CD4-positive, alpha-beta memory T cell (primary cell): ENCODE measurements around the gene IL21. TPM values are rescaled to one million over a fixed set of nuclear protein-coding genes. Genes with fewer than 3 reads are reported as not detected.

Source experiments
- CTCF ChIA-PET: fragments of 350-600 bp; sonication (Branson Sonifier 250); formaldehyde crosslinking; loops from one replicate; lab custom pipeline; 2021; ENCODE audit warnings: inconsistent platforms; ENCODE audit not compliant: partially characterized antibody; lab: Charles Lee
- POLR2A ChIA-PET: fragments of 350-600 bp; sonication (Branson Sonifier 250); formaldehyde crosslinking; loops from one replicate; lab custom pipeline; 2021; ENCODE audit not compliant: partially characterized antibody; lab: Charles Lee
- DNase-seq, 5 donors: peaks; one replicate each; pipeline versions ENCODE4 v3.0.0 to v3.0.0-alpha.2; 2020 to 2022; ENCODE audit warnings: mixed read lengths in 1 of 5
- H3K27ac ChIP-seq: one replicate; pipeline ENCODE4 v1.7.0; 2013; ENCODE audit warnings: low read depth, low read length
- H3K27me3 ChIP-seq: 2 replicates; pipeline ENCODE4 v1.7.0; 2013; ENCODE audit warnings: mild to moderate bottlenecking, low read length, moderate library complexity; ENCODE audit not compliant: insufficient read depth
- H3K36me3 ChIP-seq: 2 replicates; pipeline ENCODE4 v1.7.0; 2013; ENCODE audit warnings: mild to moderate bottlenecking, low read length, moderate library complexity; ENCODE audit not compliant: insufficient read depth
- H3K4me1 ChIP-seq: 2 replicates; pipeline ENCODE4 v1.7.0; 2013; ENCODE audit warnings: mild to moderate bottlenecking, low read length, moderate library complexity; ENCODE audit not compliant: insufficient read depth
- H3K4me3 ChIP-seq, 2 donors: one replicate each; pipeline ENCODE4 v1.7.0; 2013; ENCODE audit warnings: low read length in 2 of 2, mild to moderate bottlenecking in 1 of 2
- H3K9me3 ChIP-seq, 2 donors: one replicate each; pipeline ENCODE4 v1.7.0; 2013; ENCODE audit warnings: low read length in 2 of 2, control low read depth in 1 of 2; ENCODE audit not compliant: control insufficient read depth in 1 of 2
- H3K27ac Mint-ChIP-seq, 7 donors: one replicate each; pipeline ENCODE4 v1.8.0; 2020 to 2021; ENCODE audit warnings: mixed read lengths in 7 of 7, mild to moderate bottlenecking in 6 of 7, inconsistent platforms in 3 of 7, moderate library complexity in 3 of 7
- H3K27me3 Mint-ChIP-seq, 2 donors: one replicate each; pipeline ENCODE4 v1.8.0; 2020 to 2021; ENCODE audit warnings: mixed read lengths in 2 of 2
- H3K36me3 Mint-ChIP-seq, 2 donors: one replicate each; pipeline ENCODE4 v1.8.0; 2020 to 2021; ENCODE audit warnings: mixed read lengths in 2 of 2, inconsistent platforms in 1 of 2, mild to moderate bottlenecking in 1 of 2
- H3K4me1 Mint-ChIP-seq, 4 donors: one replicate each; pipeline ENCODE4 v1.8.0; 2020 to 2021; ENCODE audit warnings: mixed read lengths in 4 of 4, mild to moderate bottlenecking in 1 of 4
- H3K4me3 Mint-ChIP-seq, 8 donors: one replicate each; pipeline ENCODE4 v1.8.0; 2020 to 2021; ENCODE audit warnings: mixed read lengths in 8 of 8, mild to moderate bottlenecking in 7 of 8, moderate library complexity in 6 of 8, inconsistent platforms in 3 of 8
- H3K9me3 Mint-ChIP-seq, 8 donors: one replicate each; pipeline ENCODE4 v1.8.0; 2020 to 2021; ENCODE audit warnings: mixed read lengths in 8 of 8, mild to moderate bottlenecking in 5 of 8, inconsistent platforms in 3 of 8, moderate library complexity in 1 of 8
- intact Hi-C: fragments of 100-400 bp; cut with micrococcal nuclease; formaldehyde crosslinking; loops from one replicate; pipeline ENCODE4 v1.15.1; 2023
- polyA plus RNA-seq, 2 donors: library from polyadenylated mRNA; unstranded; fragments of 300-500 nt; fragmentation: Illumina TruSeq; gene quantifications; one replicate each; pipeline ENCODE4 v1.2.3, GENCODE V29; 2021
- total RNA-seq, 2 experiments: library from RNA; stranded (reverse); gene quantifications; one replicate each; pipeline ENCODE4 v1.2.3, GENCODE V29; 2021

IL21 gene
- total and polyA plus RNA-seq, 4 experiments from 2014 or later: 0.10 to 0.28 TPM; not detected in 2

DNA sequence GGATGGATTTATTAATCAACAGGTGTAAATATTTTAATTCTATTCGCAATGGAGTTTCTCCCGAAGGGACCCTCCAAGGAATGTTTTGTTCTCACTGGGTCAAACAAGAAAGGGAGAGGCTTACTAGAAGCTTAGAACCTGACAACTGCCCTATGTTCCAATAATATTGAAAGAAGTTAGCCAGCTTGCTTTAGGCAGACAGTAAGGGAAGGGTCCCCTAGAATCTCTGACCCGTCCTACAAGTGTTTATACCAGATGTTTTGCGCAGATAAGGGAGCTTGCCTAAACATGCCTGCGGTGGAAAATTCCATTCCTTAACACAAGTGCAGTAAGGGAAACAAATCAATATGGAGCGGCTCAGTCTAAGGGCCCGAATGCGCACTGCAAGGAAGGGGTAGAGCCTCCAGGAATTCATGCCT, 17.7 kb downstream of the IL21 start:
- Mint-ChIP-seq H3K27me3 (peaks cover 0 to 9% of the 10 kb centered on the region in 2 donors), H3K36me3 (no peaks in the 10 kb centered on the region), H3K9me3 (no peaks in the 10 kb centered on the region), H3K27ac (no peak overlapping the region), H3K4me3 (no peak overlapping the region), H3K4me1 (peaks cover 0 to 5% (median 2%) of the 10 kb centered on the region in 4 donors)
- Histone ChIP-seq H3K27ac (no peak overlapping the region), H3K4me3 (no peak overlapping the region), H3K4me1 (no peaks in the 10 kb centered on the region), H3K36me3 (no peaks in the 10 kb centered on the region), H3K27me3 (no peaks in the 10 kb centered on the region), H3K9me3 (no peaks in the 10 kb centered on the region)
- ChIA-PET POLR2A (no interaction called here), CTCF (interaction anchor here (0.9 to 4.3 kb wide), 13 partner anchors 8 to 327 kb away, joined by 3 to 42 read pairs (median 5); no protein-coding TSS in a partner anchor)
- intact Hi-C loops: loop anchor here (5.0 kb wide), 2 partner anchors 49 to 319 kb away; partner anchors contain the start of gene NUDT6
- no peak for DNase-seq

GRCh38 chr4:122602277-122603142, 18.4 kb downstream of the IL21 start:
- peak in 3 of 5 donors; percentile 24 to 30 (median 28) for DNase-seq
- no peak overlapping the region for H3K27ac Mint-ChIP-seq
- peak overlapping the region in 1 of 8 donors; percentile 0 for H3K4me3 Mint-ChIP-seq

DNA sequence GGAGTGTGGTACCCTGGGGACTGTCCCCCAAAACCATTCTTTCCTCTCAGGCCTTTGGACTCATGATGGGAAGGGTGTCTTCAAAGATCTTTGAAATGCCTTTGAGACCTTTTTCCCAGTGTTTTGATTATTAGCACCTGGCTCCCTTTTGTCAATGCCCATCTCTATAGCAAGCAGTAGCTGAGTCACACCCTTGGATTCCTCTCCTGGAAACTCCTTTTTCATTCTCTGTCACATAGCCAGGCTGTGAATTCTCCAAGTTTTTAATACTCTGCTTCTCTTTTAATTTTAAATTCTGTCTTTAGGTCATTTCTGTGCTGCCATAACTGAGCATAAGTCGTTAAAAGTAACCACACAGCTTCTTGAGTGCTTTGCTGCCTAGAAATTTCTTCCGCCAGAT, 29.7 kb downstream of the IL21 start:
- H3K4me1 Mint-ChIP-seq: peaks cover 0 to 4% (median 0%) of the 10 kb centered on the region in 4 donors
- no peak overlapping the region for H3K4me3 Mint-ChIP-seq
- H3K27me3 ChIP-seq: no peaks in the 10 kb centered on the region
- no peak overlapping the region for H3K27ac ChIP-seq
- ChIA-PET CTCF (no interaction called here), POLR2A (no interaction called here)
- intact Hi-C loops: no loop called here
- no peaks in the 10 kb centered on the region for H3K9me3 ChIP-seq
- H3K4me1 ChIP-seq: no peaks in the 10 kb centered on the region
- no peak overlapping the region for H3K27ac Mint-ChIP-seq
- H3K27me3 Mint-ChIP-seq: no peaks in the 10 kb centered on the region
- no peaks in the 10 kb centered on the region for H3K36me3 ChIP-seq
- no peak overlapping the region for H3K4me3 ChIP-seq
- no peaks in the 10 kb centered on the region for H3K36me3 Mint-ChIP-seq
- no peak for DNase-seq
- H3K9me3 Mint-ChIP-seq: peaks cover 0 to 2% (median 0%) of the 10 kb centered on the region in 8 donors

More at GRCh38 chr4:122602277-122603142, 18.4 kb downstream of the IL21 start:
- peaks cover 0 to 9% of the 10 kb centered on the region in 2 donors for H3K27me3 Mint-ChIP-seq
- H3K36me3 Mint-ChIP-seq: no peaks in the 10 kb centered on the region
- Histone ChIP-seq H3K9me3 (no peaks in the 10 kb centered on the region), H3K4me1 (no peaks in the 10 kb centered on the region), H3K36me3 (no peaks in the 10 kb centered on the region), H3K27me3 (no peaks in the 10 kb centered on the region), H3K4me3 (no peak overlapping the region), H3K27ac (no peak overlapping the region)
- CTCF ChIA-PET: interaction anchor here (0.9 to 4.3 kb wide), 12 partner anchors 9 to 328 kb away, joined by 3 to 42 read pairs (median 8); partner anchors contain the start of gene BBS12
- H3K4me1 Mint-ChIP-seq: peaks cover 0 to 5% (median 2%) of the 10 kb centered on the region in 4 donors
- no peaks in the 10 kb centered on the region for H3K9me3 Mint-ChIP-seq
- POLR2A ChIA-PET: interaction anchor here (1.2 kb wide), 1 partner anchor 49 kb away, joined by 3 read pairs; no protein-coding TSS in a partner anchor
- intact Hi-C loops: loop anchor here (1.0 to 5.0 kb wide), 3 partner anchors 50 to 320 kb away; partner anchors contain the start of gene NUDT6

GRCh38 chr4:122588453-122589238, 32.2 kb downstream of the IL21 start:
- intact Hi-C loops: no loop called here
- POLR2A ChIA-PET: no interaction called here
- Histone ChIP-seq H3K27ac (no peak overlapping the region), H3K4me3 (no peak overlapping the region), H3K27me3 (no peaks in the 10 kb centered on the region), H3K9me3 (no peaks in the 10 kb centered on the region), H3K4me1 (peaks cover 18% of the 10 kb centered on the region), H3K36me3 (no peaks in the 10 kb centered on the region)
- DNase-seq: no peak
- H3K27me3 Mint-ChIP-seq: no peaks in the 10 kb centered on the region
- CTCF ChIA-PET: interaction anchor here (1.8 kb wide), 1 partner anchor 10 kb away, joined by 8 read pairs; no protein-coding TSS in a partner anchor
- H3K4me1 Mint-ChIP-seq: peaks cover 10 to 23% (median 14%) of the 10 kb centered on the region in 4 donors
- H3K27ac Mint-ChIP-seq: no peak overlapping the region
- no peaks in the 10 kb centered on the region for H3K36me3 Mint-ChIP-seq
- peaks cover 0 to 2% (median 0%) of the 10 kb centered on the region in 8 donors for H3K9me3 Mint-ChIP-seq
- no peak overlapping the region for H3K4me3 Mint-ChIP-seq

DNA sequence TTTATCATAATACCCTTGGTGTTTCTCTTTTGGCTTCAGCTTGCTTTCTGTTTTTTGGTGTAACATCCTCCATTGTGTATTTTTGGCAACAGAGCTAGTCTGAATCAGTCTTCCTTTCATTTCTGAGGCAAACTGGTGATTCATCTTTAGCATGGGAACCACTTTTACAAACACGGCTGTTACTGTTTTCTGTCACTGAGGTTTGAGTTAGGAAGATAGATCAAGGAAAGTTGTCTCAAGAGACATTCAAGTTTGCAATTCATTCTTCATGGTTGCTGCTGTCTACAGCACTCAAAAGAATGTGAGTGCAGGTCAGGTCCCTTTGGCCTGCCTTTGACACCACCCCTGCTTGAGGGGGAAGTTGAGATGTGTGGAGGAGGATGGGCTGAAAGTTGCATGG, 36.3 kb downstream of the IL21 start:
- peak overlapping the region in 4 of 8 donors; percentile 18 to 48 (median 30) for H3K4me3 Mint-ChIP-seq

GRCh38 chr4:122583906-122584305, 37.0 kb downstream of the IL21 start:
- DNase-seq: no peak
- intact Hi-C loops: no loop called here
- H3K9me3 Mint-ChIP-seq: no peaks in the 10 kb centered on the region
- Histone ChIP-seq H3K4me3 (no peak overlapping the region), H3K27me3 (no peaks in the 10 kb centered on the region), H3K9me3 (no peaks in the 10 kb centered on the region), H3K4me1 (peaks cover 32% of the 10 kb centered on the region), H3K27ac (no peak overlapping the region), H3K36me3 (no peaks in the 10 kb centered on the region)
- peak overlapping the region in 3 of 7 donors; percentile 25 to 89 (median 77) for H3K27ac Mint-ChIP-seq
- no peak overlapping the region for H3K4me3 Mint-ChIP-seq
- ChIA-PET CTCF (interaction anchor here (0.7 to 1.2 kb wide), 2 partner anchors 19 to 741 kb away, joined by 3 read pairs; no protein-coding TSS in a partner anchor), POLR2A (no interaction called here)
- H3K4me1 Mint-ChIP-seq: peaks cover 20 to 39% (median 33%) of the 10 kb centered on the region in 4 donors
- H3K36me3 Mint-ChIP-seq: no peaks in the 10 kb centered on the region
- no peaks in the 10 kb centered on the region for H3K27me3 Mint-ChIP-seq

More for the DNA sequence above, 36.3 kb downstream of the IL21 start:
- no peaks in the 10 kb centered on the region for H3K27me3 ChIP-seq
- POLR2A ChIA-PET: no interaction called here
- no peak overlapping the region for H3K4me3 ChIP-seq
- Mint-ChIP-seq H3K36me3 (no peaks in the 10 kb centered on the region), H3K27ac (peak overlapping the region in 5 of 7 donors; percentile 55 to 89 (median 70)), H3K27me3 (no peaks in the 10 kb centered on the region), H3K4me1 (peaks cover 14 to 33% (median 27%) of the 10 kb centered on the region in 4 donors), H3K9me3 (no peaks in the 10 kb centered on the region)
- intact Hi-C loops: no loop called here
- peaks cover 26% of the 10 kb centered on the region for H3K4me1 ChIP-seq
- CTCF ChIA-PET: interaction anchor here (1.2 kb wide), 1 partner anchor 18 kb away, joined by 3 read pairs; no protein-coding TSS in a partner anchor
- DNase-seq: peak in 1 of 5 donors; percentile 12
- H3K36me3 ChIP-seq: no peaks in the 10 kb centered on the region
- H3K27ac ChIP-seq: no peak overlapping the region
- no peaks in the 10 kb centered on the region for H3K9me3 ChIP-seq
